H1 (cell line): Measurements from ENCODE around the gene TNXB. TPM values are rescaled to one million over a fixed set of nuclear protein-coding genes. Genes with fewer than 3 reads are reported as not detected.

ENCODE experiments used
- CHD1 ChIP-seq: IDR thresholded peaks from 2 replicates; pipeline ENCODE4 v1.6.1; 2012; ENCODE audit warnings: low read depth, low read length, improper control_type of control experiment
- JUN ChIP-seq: IDR thresholded peaks from 2 replicates; pipeline ENCODE4 v1.6.1; 2011; ENCODE audit warnings: low read depth, mild to moderate bottlenecking, improper control_type of control experiment, low read length
- NANOG ChIP-seq: IDR thresholded peaks from 2 replicates; pipeline ENCODE4 v1.6.1; 2011; ENCODE audit warnings: low read length, low read depth, mild to moderate bottlenecking, inconsistent platforms; ENCODE audit not compliant: insufficient read depth, poor library complexity, severe bottlenecking
- RNF2 ChIP-seq: fragments of 200-900, 300-1000 bp; sonication (generic); IDR thresholded peaks from 2 replicates; pipeline ENCODE4 v1.7.1; 2016; ENCODE audit warnings: borderline replicate concordance, low read depth, mild to moderate bottlenecking, antibody characterized with exemption, low read length; ENCODE audit not compliant: poor library complexity, severe bottlenecking; ENCODE audit errors: missing control alignments
- SP4 ChIP-seq: IDR thresholded peaks from 2 replicates; pipeline ENCODE4 v1.6.1; 2012; ENCODE audit warnings: low read length, inconsistent platforms
- polyA plus RNA-seq, 7 experiments: library from polyadenylated mRNA; depleted of rRNA in 3 of 7; stranded (reverse) in 5 of 7; unstranded in 2 of 7; fragments of >200 nt in 5 of 7; fragments of 200-250 nt in 2 of 7; gene quantifications; 1 replicate in 5 of 7; 2 replicates in 1 of 7; 4 replicates in 1 of 7; pipeline versions ENCODE4 v1.2.1 to v1.2.3, GENCODE V29; 2011 to 2013; ENCODE audit warnings: missing spikeins in 2 of 7, mixed read lengths in 2 of 7
- total RNA-seq: library from RNA; stranded (reverse); fragmentation: NEBNext Ultra II Directional; extraction: Animal tissue kit (Norgen Biotek cat#: 25700); gene quantifications from 2 replicates; pipeline ENCODE4 v1.2.1, GENCODE V29; 2021
- TF ChIP-seq, protein P1 (sequence below): fragments of 300-600 bp; sonication (generic); IDR thresholded peaks from 2 replicates; pipeline ENCODE4 v1.7.1; 2012; ENCODE audit warnings: low read length, moderate library complexity, mild to moderate bottlenecking, inconsistent platforms; ENCODE audit not compliant: insufficient replicate concordance

TNXB gene
- total and polyA plus RNA-seq, 2 of the 8 experiments (the other 6 are each of a cell fraction or from before 2014, with no cell fraction given), result 3.1 to 4.8 TPM

DNA sequence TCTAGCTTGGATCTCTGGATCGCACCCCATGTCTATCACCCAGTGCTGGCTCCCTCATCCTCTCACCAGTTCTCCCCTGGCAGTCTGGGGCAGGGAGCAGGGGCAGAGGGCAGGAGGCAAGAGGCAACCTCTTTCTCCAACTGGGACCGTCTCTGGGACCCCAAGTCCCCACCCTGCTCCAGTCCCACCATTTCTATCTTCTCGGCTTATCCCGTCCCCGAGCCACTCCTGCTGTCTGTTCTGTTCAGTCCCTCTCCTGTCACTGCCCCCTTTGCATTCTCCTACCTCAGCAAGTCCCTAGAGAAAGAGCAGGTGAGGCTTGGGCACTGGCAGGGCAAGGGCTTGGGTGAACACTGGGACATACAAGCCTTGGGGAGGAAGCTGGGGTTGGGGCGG lies 625 bp upstream of the TNXB start (continued):
- TF ChIP-seq, protein P1, sequence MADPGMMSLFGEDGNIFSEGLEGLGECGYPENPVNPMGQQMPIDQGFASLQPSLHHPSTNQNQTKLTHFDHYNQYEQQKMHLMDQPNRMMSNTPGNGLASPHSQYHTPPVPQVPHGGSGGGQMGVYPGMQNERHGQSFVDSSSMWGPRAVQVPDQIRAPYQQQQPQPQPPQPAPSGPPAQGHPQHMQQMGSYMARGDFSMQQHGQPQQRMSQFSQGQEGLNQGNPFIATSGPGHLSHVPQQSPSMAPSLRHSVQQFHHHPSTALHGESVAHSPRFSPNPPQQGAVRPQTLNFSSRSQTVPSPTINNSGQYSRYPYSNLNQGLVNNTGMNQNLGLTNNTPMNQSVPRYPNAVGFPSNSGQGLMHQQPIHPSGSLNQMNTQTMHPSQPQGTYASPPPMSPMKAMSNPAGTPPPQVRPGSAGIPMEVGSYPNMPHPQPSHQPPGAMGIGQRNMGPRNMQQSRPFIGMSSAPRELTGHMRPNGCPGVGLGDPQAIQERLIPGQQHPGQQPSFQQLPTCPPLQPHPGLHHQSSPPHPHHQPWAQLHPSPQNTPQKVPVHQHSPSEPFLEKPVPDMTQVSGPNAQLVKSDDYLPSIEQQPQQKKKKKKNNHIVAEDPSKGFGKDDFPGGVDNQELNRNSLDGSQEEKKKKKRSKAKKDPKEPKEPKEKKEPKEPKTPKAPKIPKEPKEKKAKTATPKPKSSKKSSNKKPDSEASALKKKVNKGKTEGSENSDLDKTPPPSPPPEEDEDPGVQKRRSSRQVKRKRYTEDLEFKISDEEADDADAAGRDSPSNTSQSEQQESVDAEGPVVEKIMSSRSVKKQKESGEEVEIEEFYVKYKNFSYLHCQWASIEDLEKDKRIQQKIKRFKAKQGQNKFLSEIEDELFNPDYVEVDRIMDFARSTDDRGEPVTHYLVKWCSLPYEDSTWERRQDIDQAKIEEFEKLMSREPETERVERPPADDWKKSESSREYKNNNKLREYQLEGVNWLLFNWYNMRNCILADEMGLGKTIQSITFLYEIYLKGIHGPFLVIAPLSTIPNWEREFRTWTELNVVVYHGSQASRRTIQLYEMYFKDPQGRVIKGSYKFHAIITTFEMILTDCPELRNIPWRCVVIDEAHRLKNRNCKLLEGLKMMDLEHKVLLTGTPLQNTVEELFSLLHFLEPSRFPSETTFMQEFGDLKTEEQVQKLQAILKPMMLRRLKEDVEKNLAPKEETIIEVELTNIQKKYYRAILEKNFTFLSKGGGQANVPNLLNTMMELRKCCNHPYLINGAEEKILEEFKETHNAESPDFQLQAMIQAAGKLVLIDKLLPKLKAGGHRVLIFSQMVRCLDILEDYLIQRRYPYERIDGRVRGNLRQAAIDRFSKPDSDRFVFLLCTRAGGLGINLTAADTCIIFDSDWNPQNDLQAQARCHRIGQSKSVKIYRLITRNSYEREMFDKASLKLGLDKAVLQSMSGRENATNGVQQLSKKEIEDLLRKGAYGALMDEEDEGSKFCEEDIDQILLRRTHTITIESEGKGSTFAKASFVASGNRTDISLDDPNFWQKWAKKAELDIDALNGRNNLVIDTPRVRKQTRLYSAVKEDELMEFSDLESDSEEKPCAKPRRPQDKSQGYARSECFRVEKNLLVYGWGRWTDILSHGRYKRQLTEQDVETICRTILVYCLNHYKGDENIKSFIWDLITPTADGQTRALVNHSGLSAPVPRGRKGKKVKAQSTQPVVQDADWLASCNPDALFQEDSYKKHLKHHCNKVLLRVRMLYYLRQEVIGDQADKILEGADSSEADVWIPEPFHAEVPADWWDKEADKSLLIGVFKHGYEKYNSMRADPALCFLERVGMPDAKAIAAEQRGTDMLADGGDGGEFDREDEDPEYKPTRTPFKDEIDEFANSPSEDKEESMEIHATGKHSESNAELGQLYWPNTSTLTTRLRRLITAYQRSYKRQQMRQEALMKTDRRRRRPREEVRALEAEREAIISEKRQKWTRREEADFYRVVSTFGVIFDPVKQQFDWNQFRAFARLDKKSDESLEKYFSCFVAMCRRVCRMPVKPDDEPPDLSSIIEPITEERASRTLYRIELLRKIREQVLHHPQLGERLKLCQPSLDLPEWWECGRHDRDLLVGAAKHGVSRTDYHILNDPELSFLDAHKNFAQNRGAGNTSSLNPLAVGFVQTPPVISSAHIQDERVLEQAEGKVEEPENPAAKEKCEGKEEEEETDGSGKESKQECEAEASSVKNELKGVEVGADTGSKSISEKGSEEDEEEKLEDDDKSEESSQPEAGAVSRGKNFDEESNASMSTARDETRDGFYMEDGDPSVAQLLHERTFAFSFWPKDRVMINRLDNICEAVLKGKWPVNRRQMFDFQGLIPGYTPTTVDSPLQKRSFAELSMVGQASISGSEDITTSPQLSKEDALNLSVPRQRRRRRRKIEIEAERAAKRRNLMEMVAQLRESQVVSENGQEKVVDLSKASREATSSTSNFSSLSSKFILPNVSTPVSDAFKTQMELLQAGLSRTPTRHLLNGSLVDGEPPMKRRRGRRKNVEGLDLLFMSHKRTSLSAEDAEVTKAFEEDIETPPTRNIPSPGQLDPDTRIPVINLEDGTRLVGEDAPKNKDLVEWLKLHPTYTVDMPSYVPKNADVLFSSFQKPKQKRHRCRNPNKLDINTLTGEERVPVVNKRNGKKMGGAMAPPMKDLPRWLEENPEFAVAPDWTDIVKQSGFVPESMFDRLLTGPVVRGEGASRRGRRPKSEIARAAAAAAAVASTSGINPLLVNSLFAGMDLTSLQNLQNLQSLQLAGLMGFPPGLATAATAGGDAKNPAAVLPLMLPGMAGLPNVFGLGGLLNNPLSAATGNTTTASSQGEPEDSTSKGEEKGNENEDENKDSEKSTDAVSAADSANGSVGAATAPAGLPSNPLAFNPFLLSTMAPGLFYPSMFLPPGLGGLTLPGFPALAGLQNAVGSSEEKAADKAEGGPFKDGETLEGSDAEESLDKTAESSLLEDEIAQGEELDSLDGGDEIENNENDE, result no peak
- no peak for TF ChIP-seq NANOG
- TF ChIP-seq SP4, result no peak
- TF ChIP-seq CHD1, result no peak
- no peak for TF ChIP-seq RNF2
- no peak for TF ChIP-seq JUN
